Brain pericyte (primary cell): ENCODE data around the gene LYL1.

Experiments
- DNase-seq: peaks from one replicate; pipeline ENCODE4 v3.0.0-alpha.2; 2012; ENCODE audit warnings: low read depth, low spot score

Gene LYL1

GRCh38 chr19:13092606-13093235 is 9.9 kb downstream of the LYL1 start:
- no peak for DNase-seq

- no peak for DNase-seq
Measured at GRCh38 chr19:13092158-13092543, 10.5 kb downstream of the LYL1 start.

- peak; percentile 57 for DNase-seq
Measured at GRCh38 chr19:13091400-13092157, 11.1 kb downstream of the LYL1 start.

- DNase-seq: no peak
Measured at GRCh38 chr19:13090511-13091231, 12.0 kb downstream of the LYL1 start.

- no peak for DNase-seq
Measured at GRCh38 chr19:13089857-13090507, 12.7 kb downstream of the LYL1 start.

GRCh38 chr19:13089139-13089856 is 13.4 kb downstream of the LYL1 start:
- DNase-seq: no peak

GRCh38 chr19:13087795-13088537 is 14.7 kb downstream of the LYL1 start:
- no peak for DNase-seq

GRCh38 chr19:13087295-13087694 is 15.4 kb downstream of the LYL1 start:
- DNase-seq: no peak

GRCh38 chr19:13086341-13086740 is 16.3 kb downstream of the LYL1 start:
- DNase-seq: no peak

GRCh38 chr19:13085666-13086065 is 17.0 kb downstream of the LYL1 start:
- no peak for DNase-seq

GRCh38 chr19:13083627-13084026 is 19.0 kb downstream of the LYL1 start:
- DNase-seq: no peak

- no peak for DNase-seq
Measured at GRCh38 chr19:13083008-13083404, 19.7 kb downstream of the LYL1 start.

GRCh38 chr19:13082192-13083007 is 20.3 kb downstream of the LYL1 start:
- DNase-seq: peak; percentile 84

- no peak for DNase-seq
Measured at GRCh38 chr19:13079542-13079986, 23.1 kb downstream of the LYL1 start.

- DNase-seq: no peak
Measured at GRCh38 chr19:13078897-13079541, 23.6 kb downstream of the LYL1 start.

- no peak for DNase-seq
Measured at GRCh38 chr19:13078381-13078780, 24.3 kb downstream of the LYL1 start.

GRCh38 chr19:13077240-13077639 is 25.4 kb downstream of the LYL1 start:
- no peak for DNase-seq

- no peak for DNase-seq
Measured at GRCh38 chr19:13076787-13077186, 25.9 kb downstream of the LYL1 start.

- no peak for DNase-seq
Measured at GRCh38 chr19:13076320-13076719, 26.3 kb downstream of the LYL1 start.
